K562 (cell line): Measurements from ENCODE around the gene FMOD. TPM values are rescaled to one million over a fixed set of nuclear protein-coding genes. Genes with fewer than 3 reads are reported as not detected.
A peak's percentile ranks its signal among the peaks of the same experiment; 100 is the strongest.

Source experiments
- ATF2 ChIP-seq: sonication (generic); formaldehyde crosslinking; IDR thresholded peaks from 2 replicates; pipeline ENCODE4 v1.8.1; 2022; ENCODE audit warnings: missing genetic modification reagents
- BRD9 ChIP-seq: fragments of 450-650 bp; IDR thresholded peaks from 2 replicates; pipeline ENCODE4 v1.6.1; 2018; ENCODE audit warnings: low read depth; ENCODE audit not compliant: partially characterized antibody
- CREB1 ChIP-seq, 2 experiments: sonication (generic) in 1 of 2; formaldehyde crosslinking in 1 of 2; IDR thresholded peaks; 2 replicates each; pipeline versions ENCODE4 v1.6.1 to v1.8.0; 2012 to 2022; ENCODE audit warnings: inconsistent platforms in 1 of 2, mild to moderate bottlenecking in 1 of 2, missing genetic modification reagents in 1 of 2, moderate library complexity in 1 of 2
- DPF2 ChIP-seq: fragments of 450-650 bp; IDR thresholded peaks from 2 replicates; pipeline ENCODE4 v1.6.1; 2016
- ELF4 ChIP-seq: fragments of 450-650 bp; formaldehyde crosslinking; IDR thresholded peaks from 2 replicates; pipeline ENCODE4 v1.4.0; 2022; ENCODE audit warnings: missing genetic modification characterization
- ESRRB ChIP-seq: fragments of 250-450 bp; sonication (Bioruptor Pico); IDR thresholded peaks from 2 replicates; pipeline ENCODE4 v1.5.0; 2020; ENCODE audit warnings: mild to moderate bottlenecking, moderate library complexity, borderline replicate concordance
- FOXJ2 ChIP-seq: fragments of 200-800 bp; sonication (Bioruptor generic); IDR thresholded peaks from 2 replicates; pipeline ENCODE4 v1.6.1; 2016; ENCODE audit warnings: missing genetic modification characterization, missing compliant biosample characterization
- KLF13 ChIP-seq: fragments of 450-650 bp; IDR thresholded peaks from 2 replicates; pipeline ENCODE4 v1.6.1; 2016; ENCODE audit warnings: missing genetic modification characterization, low read depth, mild to moderate bottlenecking, missing compliant biosample characterization, moderate library complexity, borderline replicate concordance
- MTF1 ChIP-seq: fragments of 250-450 bp; sonication (Bioruptor Pico); IDR thresholded peaks from 2 replicates; pipeline ENCODE4 v1.9.0; 2021; ENCODE audit warnings: moderate library complexity, mild to moderate bottlenecking, inconsistent platforms, borderline replicate concordance
- NKRF ChIP-seq: fragments of 450-650 bp; IDR thresholded peaks from 2 replicates; pipeline ENCODE4 v1.6.1; 2016; ENCODE audit warnings: borderline replicate concordance
- POU5F1 ChIP-seq: fragments of 150-350 bp; IDR thresholded peaks from 2 replicates; pipeline ENCODE4 v1.6.1; 2014; ENCODE audit warnings: borderline replicate concordance, low read length, low read depth, mild to moderate bottlenecking; ENCODE audit not compliant: partially characterized antibody
- ZBTB11 ChIP-seq, 3 experiments: fragments of 200-800 bp in 1 of 3; fragments of 250-450 bp in 1 of 3; fragments of 450-650 bp in 1 of 3; sonication (Bioruptor Pico) in 1 of 3; sonication (Bioruptor generic) in 1 of 3; formaldehyde crosslinking in 1 of 3; IDR thresholded peaks; 2 replicates each; pipeline versions ENCODE4 v1.6.1 to v1.8.0; 2016 to 2022; ENCODE audit warnings: mild to moderate bottlenecking in 2 of 3, missing genetic modification characterization in 2 of 3, missing compliant biosample characterization in 1 of 3, moderate library complexity in 1 of 3
- ZNF121 ChIP-seq: sonication (generic); formaldehyde crosslinking; conservative IDR thresholded peaks from 2 replicates; pipeline ENCODE4 v1.8.0; 2022; ENCODE audit warnings: missing genetic modification reagents
- ZNF134 ChIP-seq: fragments of 250-450 bp; sonication (Bioruptor Pico); conservative IDR thresholded peaks from 2 replicates; pipeline ENCODE4 v1.4.0; 2020
- ZNF518B ChIP-seq: fragments of 250-450 bp; sonication (Bioruptor Pico); IDR thresholded peaks from 2 replicates; pipeline ENCODE4 v1.5.0; 2021; ENCODE audit warnings: mild to moderate bottlenecking, moderate library complexity
- polyA plus RNA-seq, 8 experiments: library from polyadenylated mRNA; depleted of rRNA in 4 of 8; stranded (reverse) in 5 of 8; unstranded in 3 of 8; fragments of >200 nt; fragmentation: Nextera tagmentation in 2 of 8; fragmentation: Illumina TruSeq in 1 of 8; extraction: Ambion mirVana in 2 of 8; extraction: Trizol in 1 of 8; gene quantifications; 2 replicates each; pipeline versions ENCODE4 v1.2.1 to v1.2.3, GENCODE V29; 2011 to 2014; ENCODE audit warnings: inconsistent platforms in 1 of 8, missing spikeins in 1 of 8
- total RNA-seq, 7 experiments: library from RNA; depleted of rRNA in 6 of 7; stranded (reverse); fragments of >200 nt in 6 of 7; fragmentation: Illumina TruSeq in 2 of 7; extraction: Trizol in 2 of 7; gene quantifications; 2 replicates each; pipeline versions ENCODE4 v1.2.1 to v1.2.3, GENCODE V29; 2011 to 2021; ENCODE audit warnings: low replicate concordance in 1 of 7

Gene FMOD
- total and polyA plus RNA-seq, 9 of the 15 experiments (the other 6 are each of a cell fraction or from before 2014, with no cell fraction given) = 0.03 to 0.13 (median 0.03) TPM; not detected in 6

GRCh38 chr1:203311368-203312301 is 39.3 kb downstream of the FMOD start (continued):
- peak; percentile 52 for TF ChIP-seq BRD9
- peak in 2 of 3 experiments; percentile 23 to 88; a peak in 3 of 6 replicates for TF ChIP-seq ZBTB11 (CRISPR knock-in tag; IDR thresholded peaks at IDR 0.05)
- no peak for TF ChIP-seq ESRRB
- no peak for TF ChIP-seq POU5F1
- peak; percentile 81 for TF ChIP-seq ELF4 (CRISPR knock-in tag)
- TF ChIP-seq CREB1 (IDR thresholded peaks at IDR 0.05) = peak; percentile 72; the same call in 1 of the 2 replicates
- TF ChIP-seq CREB1 (CRISPR knock-in tag; IDR thresholded peaks at IDR 0.05) = no peak
- TF ChIP-seq NKRF = no peak
- peak; percentile 99 for TF ChIP-seq DPF2
- no peak for TF ChIP-seq ZNF121
- TF ChIP-seq ATF2 = no peak
- TF ChIP-seq MTF1 (CRISPR knock-in tag) = no peak
- peak; percentile 46; the same call in 1 of the 2 replicates for TF ChIP-seq FOXJ2 (tag)
- TF ChIP-seq ZNF134 (CRISPR knock-in tag) = no peak; the same call in 1 of the 2 replicates
- TF ChIP-seq ZNF518B (CRISPR knock-in tag) = no peak
- TF ChIP-seq KLF13 = no peak
